Kidney (tissue), 14 donors: Measurements from ENCODE around the gene TP53I11. TPM values are rescaled to one million over a fixed set of nuclear protein-coding genes. Genes with fewer than 3 reads are reported as not detected.
A peak's percentile ranks its signal among the peaks of the same experiment; 100 is the strongest.

Experiments
- DNase-seq, 5 donors: peaks; one replicate each; pipeline ENCODE4 v3.0.0-alpha.2; 2013 to 2020
- FAIRE-seq: peaks from 2 replicates; lab custom pipeline; 2012; peaks lifted over from hg19 to GRCh38; lab: Jason Lieb, UNC
- H3K27ac ChIP-seq, 2 donors: one replicate each; pipeline ENCODE4 v1.7.0; 2013; ENCODE audit warnings: low read depth in 2 of 2, low read length in 2 of 2, inconsistent platforms in 1 of 2
- H3K27me3 ChIP-seq: one replicate; pipeline ENCODE4 v1.7.1; 2013; ENCODE audit warnings: low read length, inconsistent platforms; ENCODE audit not compliant: control insufficient read depth, insufficient read depth
- H3K36me3 ChIP-seq, 3 donors: one replicate each; pipeline versions ENCODE4 v1.7.0 to v1.7.1; 2013; ENCODE audit warnings: low read length in 3 of 3, control low read depth in 1 of 3, inconsistent platforms in 1 of 3; ENCODE audit not compliant: insufficient read depth in 3 of 3, control insufficient read depth in 2 of 3
- H3K4me1 ChIP-seq, 3 donors: one replicate each; pipeline versions ENCODE4 v1.7.0 to v1.7.1; 2013; ENCODE audit warnings: low read length in 3 of 3, inconsistent platforms in 1 of 3, low read depth in 1 of 3; ENCODE audit not compliant: control insufficient read depth in 2 of 3, insufficient read depth in 2 of 3
- H3K4me3 ChIP-seq, 3 donors: one replicate each; pipeline versions ENCODE4 v1.7.0 to v1.8.1; 2013; ENCODE audit warnings: low read length in 3 of 3, control low read depth in 1 of 3, inconsistent platforms in 1 of 3
- H3K9ac ChIP-seq, 3 donors: one replicate each; pipeline versions ENCODE4 v1.7.0 to v1.7.1; 2013; ENCODE audit warnings: low read length in 3 of 3, control low read depth in 1 of 3, inconsistent platforms in 1 of 3
- H3K9me3 ChIP-seq, 3 donors: one replicate each; pipeline versions ENCODE4 v1.7.0 to v1.7.1; 2013; ENCODE audit warnings: low read length in 3 of 3, control low read depth in 1 of 3, inconsistent platforms in 1 of 3; ENCODE audit not compliant: control insufficient read depth in 2 of 3, insufficient read depth in 1 of 3
- intact Hi-C: fragments of 100-400 bp; cut with DNase I; formaldehyde crosslinking; loops from one replicate; pipeline ENCODE4 v1.11.1; 2022
- polyA plus RNA-seq: library from polyadenylated mRNA; stranded (reverse); fragments of 350-450 nt; fragmentation: Illumina TruSeq; extraction: RNeasy Lipid Tissue Mini Kit (QIAGEN cat#74804); gene quantifications from one replicate; pipeline ENCODE4 v1.2.3, GENCODE V29; 2014; ENCODE audit warnings: low read depth, low replicate concordance; ENCODE audit not compliant: insufficient read depth
- total RNA-seq: library from RNA; stranded (reverse); fragmentation: NEBNext Ultra II Directional; extraction: Animal tissue kit (Norgen Biotek cat#: 25700); gene quantifications from one replicate; pipeline ENCODE4 v1.2.1, GENCODE V29; 2021
- TF ChIP-seq, protein P1 (sequence below): IDR thresholded peaks from 3 replicates; pipeline ENCODE4 v1.5.1; 2012; ENCODE audit warnings: mild to moderate bottlenecking, moderate library complexity, borderline replicate concordance; ENCODE audit not compliant: insufficient read depth; ENCODE audit errors: extremely low read depth
- donor health status: control.
- donor health status: control.
- donor health status: control.
- donor health status: control.
- donor health status: control.
- donor health status: DM: yes; HTN: yes; CAD: no.
- donor health status: Normal renal cell carcinoma (clear cell type).

The TP53I11 gene
- total and polyA plus RNA-seq, 2 donors from 2014 or later: 25.7 to 35.3 TPM

DNA sequence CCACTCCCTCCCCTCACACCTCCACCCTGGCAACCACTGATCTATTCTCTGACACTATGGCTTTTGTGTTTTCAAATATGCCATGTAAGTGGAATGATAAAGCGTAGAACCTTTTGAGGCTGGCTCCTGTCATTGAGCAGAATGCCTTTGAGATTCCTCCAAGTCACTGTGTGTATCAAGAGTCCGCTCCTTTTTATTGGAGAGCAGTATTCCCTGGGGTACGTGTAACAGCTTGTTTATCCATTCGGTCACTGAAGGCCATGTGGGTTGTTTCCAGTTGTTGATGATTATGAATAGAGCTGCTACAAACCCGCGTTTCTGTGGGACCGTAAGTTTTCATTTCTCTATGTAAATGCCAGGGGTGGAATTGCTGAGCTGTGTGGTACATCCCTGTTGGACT is 10.3 kb downstream of the TP53I11 start:
- intact Hi-C loops: no loop called here
- H3K4me1 ChIP-seq: peaks cover 0 to 23% (median 9%) of the 10 kb centered on the region in 3 donors

DNA sequence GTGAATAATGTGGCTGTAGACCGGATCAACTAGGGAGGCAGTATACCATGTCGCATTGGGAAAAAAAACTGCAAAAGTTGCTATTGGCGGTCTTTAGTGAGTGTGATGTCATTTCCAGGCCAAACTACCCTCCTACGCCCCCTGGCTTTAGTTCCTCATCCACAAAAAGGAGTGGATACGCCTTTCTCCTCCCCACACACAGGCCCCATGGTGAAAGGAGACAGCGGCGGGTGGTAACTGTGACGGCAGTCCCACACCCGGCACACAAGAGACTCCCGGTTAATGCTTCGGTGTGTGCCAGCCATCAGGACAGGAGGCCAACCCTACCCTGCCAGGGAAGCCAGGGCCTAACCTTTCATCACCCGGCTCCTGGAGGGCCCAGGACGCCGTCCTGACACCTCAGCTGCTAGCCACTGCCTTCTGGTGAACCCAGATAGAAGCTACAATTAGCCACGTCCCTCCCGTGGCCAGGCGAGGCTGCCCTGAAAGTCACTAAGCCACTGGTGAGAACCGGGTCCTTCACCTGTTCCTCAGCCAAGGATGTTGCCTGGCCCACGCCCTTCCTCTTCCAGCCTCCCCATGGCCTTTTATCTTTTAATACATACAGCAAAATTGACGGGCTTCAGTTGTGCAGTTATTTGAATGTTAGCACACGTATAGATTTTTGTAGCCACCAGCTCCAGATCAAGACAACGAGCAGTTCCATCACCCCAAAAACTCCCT is 10.8 kb downstream of the TP53I11 start:
- Histone ChIP-seq H3K4me1 (peaks cover 0 to 20% (median 9%) of the 10 kb centered on the region in 3 donors), H3K9me3 (no peaks in the 10 kb centered on the region), H3K27ac (peak overlapping the region in 1 of 2 donors; percentile 5), H3K9ac (no peak overlapping the region), H3K4me3 (no peak overlapping the region), H3K36me3 (no peaks in the 10 kb centered on the region), H3K27me3 (no peaks in the 10 kb centered on the region)
- FAIRE-seq: no peak
- peak in 3 of 5 donors; percentile 41 to 74 (median 66) for DNase-seq
- TF ChIP-seq, protein P1, sequence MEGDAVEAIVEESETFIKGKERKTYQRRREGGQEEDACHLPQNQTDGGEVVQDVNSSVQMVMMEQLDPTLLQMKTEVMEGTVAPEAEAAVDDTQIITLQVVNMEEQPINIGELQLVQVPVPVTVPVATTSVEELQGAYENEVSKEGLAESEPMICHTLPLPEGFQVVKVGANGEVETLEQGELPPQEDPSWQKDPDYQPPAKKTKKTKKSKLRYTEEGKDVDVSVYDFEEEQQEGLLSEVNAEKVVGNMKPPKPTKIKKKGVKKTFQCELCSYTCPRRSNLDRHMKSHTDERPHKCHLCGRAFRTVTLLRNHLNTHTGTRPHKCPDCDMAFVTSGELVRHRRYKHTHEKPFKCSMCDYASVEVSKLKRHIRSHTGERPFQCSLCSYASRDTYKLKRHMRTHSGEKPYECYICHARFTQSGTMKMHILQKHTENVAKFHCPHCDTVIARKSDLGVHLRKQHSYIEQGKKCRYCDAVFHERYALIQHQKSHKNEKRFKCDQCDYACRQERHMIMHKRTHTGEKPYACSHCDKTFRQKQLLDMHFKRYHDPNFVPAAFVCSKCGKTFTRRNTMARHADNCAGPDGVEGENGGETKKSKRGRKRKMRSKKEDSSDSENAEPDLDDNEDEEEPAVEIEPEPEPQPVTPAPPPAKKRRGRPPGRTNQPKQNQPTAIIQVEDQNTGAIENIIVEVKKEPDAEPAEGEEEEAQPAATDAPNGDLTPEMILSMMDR: no peak
- intact Hi-C loops: loop anchor here (5.0 to 10.0 kb wide), 2 partner anchors 157 to 385 kb away; no protein-coding TSS in a partner anchor

More for the DNA sequence above, 10.3 kb downstream of the TP53I11 start:
- Histone ChIP-seq H3K36me3 (no peaks in the 10 kb centered on the region), H3K27ac (no peak overlapping the region), H3K4me3 (no peak overlapping the region), H3K9ac (no peak overlapping the region), H3K9me3 (no peaks in the 10 kb centered on the region), H3K27me3 (no peaks in the 10 kb centered on the region)
- DNase-seq (no peak), FAIRE-seq (no peak)
- TF ChIP-seq, protein P1: no peak

DNA sequence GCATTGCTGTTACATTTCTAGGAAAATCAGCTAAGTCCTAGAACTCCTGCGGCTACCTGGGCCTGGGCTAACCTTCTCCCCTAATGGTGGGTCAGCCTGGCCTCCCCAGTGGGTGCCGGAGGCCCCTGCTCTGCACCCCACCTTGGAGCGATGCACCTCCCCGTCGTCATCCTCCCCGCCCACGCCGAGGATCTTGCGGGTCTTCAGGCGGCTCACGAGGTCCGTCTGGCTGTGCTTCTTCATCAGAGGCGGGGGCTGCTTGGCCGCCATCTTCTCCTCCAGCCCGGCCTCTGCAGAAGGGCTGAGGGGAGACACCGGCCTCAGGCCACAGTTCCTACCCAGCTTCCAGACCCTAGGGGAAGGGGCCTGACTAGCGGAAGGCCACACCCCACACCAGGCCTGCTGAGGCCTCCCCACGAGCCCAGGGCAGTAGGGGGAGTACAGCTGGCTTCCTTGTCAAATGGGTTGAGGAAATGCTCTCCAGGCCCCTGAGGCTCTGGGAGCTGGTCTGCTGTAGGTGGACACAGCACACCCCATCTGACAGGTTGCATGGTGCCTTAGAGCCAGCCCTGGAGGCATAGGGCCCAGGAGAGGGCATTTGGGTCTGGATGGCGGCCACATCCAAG is 12.5 kb downstream of the TP53I11 start:
- no peaks in the 10 kb centered on the region for H3K27me3 ChIP-seq
- no peak overlapping the region for H3K27ac ChIP-seq
- FAIRE-seq (no peak), DNase-seq (no peak)
- no peak overlapping the region for H3K4me3 ChIP-seq
- H3K9me3 ChIP-seq: no peaks in the 10 kb centered on the region
- intact Hi-C loops: loop anchor here (5.0 to 10.0 kb wide), 2 partner anchors 159 to 387 kb away; no protein-coding TSS in a partner anchor
- TF ChIP-seq, protein P1: no peak
- H3K4me1 ChIP-seq: peaks cover 0 to 17% (median 9%) of the 10 kb centered on the region in 3 donors
- no peak overlapping the region for H3K9ac ChIP-seq
- H3K36me3 ChIP-seq: no peaks in the 10 kb centered on the region
